Fibroblast of peridontal ligament (primary cell): Measurements from ENCODE around the gene ASTN2.

Source experiments
- DNase-seq: peaks from one replicate; pipeline ENCODE4 v3.0.0-alpha.2; 2010; ENCODE audit errors: extremely low read depth

Gene ASTN2

DNA sequence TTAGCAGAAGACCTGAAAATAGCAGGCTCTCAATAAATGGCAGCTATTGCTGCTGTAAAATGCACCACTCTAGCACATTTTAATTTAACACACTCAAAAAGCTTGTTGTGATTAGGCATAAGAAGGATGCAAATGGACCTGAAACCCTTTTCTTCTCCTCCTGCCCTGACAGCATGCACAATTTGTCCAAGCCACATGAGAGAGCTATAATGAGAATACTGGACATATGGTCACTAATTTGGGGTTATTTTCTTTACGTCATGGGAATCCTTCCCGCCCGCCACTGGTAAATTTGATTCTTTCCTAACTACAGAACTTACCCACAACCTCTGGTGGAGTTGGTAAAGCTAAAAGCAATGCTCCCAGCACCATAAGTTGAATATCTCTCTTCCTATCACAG, 665.7 kb downstream of the ASTN2 start:
- no peak for DNase-seq

DNA sequence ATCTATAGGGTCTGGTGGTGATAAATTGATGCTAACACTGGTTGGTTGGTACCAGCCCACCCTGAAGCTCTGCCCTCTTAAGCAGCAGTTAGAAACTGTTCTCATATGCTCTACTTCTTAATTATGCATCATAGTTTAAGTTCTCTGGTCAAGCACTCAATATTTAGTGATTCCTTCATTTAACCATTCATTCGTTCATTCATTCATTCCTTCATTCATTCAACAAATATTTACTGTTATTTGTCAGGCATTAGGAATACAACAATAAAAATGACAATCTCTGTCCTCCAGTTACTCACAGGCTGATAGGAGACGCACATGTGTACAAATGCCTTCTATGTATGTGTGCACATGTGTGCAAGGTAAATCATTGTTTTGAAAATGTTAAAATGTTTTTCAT, 673.1 kb downstream of the ASTN2 start:
- no peak for DNase-seq

- DNase-seq, result no peak
Measured at GRCh38 chr9:116741086-116741740, 673.6 kb downstream of the ASTN2 start.

DNA sequence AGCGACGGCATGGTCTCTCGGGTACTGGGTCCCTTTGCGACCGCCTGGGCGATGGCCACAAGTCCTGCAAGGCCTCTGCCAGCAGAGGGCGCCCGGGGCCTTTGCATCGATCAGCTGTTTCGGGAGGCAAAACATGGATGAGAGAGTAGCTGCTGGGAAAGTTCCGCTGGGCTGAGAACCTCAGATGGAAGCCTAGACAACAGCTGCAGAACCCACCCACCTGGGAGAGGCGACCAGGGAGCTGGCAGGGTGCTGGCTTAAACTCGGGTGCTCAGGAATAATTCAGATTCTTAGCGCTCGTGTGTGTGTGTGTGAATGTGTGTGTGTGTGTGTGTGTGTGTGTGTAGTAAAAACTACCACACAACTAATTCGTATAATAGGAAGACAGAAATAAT, 677.7 kb downstream of the ASTN2 start:
- DNase-seq, result peak; percentile 64

GRCh38 chr9:116736399-116737151, 678.3 kb downstream of the ASTN2 start:
- no peak for DNase-seq

DNA sequence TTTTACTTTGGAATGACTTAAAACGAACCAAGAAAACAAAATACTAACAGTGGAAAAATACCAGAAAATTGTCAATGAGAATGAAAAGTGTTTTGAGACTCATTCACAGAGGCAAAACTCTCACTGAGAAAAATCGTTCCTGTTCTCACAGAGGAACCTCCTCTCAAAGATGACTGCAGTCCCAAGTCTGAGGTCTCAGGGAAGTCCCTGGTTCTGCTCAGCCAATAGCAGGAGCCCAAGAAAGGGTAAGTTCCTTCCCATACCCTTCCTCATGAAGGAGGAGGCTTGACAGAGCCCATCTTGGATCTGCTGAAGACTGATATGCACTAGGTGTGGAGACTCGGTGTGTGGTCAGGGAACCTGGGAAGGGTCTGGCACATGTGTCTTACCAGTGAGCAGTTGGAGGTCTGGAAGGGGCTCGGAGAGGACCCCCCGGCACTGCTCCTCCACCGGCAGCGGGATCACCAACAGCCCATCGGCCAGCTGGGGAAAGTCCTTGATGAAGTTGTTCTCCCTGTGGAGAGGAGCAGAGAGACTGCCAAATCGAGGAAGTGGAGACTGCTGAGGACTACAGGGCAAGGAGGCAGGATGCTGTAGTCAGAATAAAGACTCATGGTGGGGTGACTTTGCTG, 681.7 kb downstream of the ASTN2 start:
- no peak for DNase-seq

DNA sequence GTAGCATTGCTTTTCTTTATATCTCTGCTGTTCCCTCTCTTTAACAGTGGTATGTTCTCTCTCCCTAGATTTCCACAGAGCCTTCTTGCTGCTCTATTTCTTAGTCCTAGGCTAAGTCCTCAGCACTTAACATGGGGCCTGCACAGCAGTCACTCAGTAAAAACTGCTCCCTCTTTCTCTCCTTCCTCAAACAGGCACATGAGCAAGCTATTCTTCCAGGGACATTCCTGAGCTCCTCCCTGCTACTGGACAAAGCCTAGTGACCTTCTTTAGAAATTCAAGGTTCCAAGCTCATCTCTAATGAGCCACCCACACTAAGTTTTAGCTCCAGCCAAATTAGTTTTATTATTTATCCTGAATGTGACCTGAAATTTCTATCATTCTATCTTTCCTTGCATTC, 688.3 kb downstream of the ASTN2 start:
- no peak for DNase-seq

DNA sequence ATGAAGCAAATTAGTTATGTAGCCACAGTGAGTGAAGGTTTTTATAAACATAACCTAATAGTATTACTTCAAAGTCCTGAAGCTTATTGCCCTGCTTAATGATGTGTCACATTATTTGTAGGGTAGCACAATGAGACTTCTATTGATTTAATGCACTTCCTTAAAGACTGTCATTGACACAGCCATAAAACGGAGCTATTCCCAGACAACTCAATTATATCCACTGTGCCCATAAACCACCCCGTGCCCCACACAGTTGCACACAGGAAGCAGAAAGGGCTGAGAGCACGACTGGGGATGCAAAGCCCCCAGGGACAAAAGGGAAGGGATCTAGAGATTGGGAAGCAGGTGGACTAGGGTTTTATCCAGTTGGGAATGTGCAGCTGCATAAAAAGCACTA, 690.7 kb downstream of the ASTN2 start:
- no peak for DNase-seq

GRCh38 chr9:116721944-116722343, 692.9 kb downstream of the ASTN2 start:
- DNase-seq, result no peak

DNA sequence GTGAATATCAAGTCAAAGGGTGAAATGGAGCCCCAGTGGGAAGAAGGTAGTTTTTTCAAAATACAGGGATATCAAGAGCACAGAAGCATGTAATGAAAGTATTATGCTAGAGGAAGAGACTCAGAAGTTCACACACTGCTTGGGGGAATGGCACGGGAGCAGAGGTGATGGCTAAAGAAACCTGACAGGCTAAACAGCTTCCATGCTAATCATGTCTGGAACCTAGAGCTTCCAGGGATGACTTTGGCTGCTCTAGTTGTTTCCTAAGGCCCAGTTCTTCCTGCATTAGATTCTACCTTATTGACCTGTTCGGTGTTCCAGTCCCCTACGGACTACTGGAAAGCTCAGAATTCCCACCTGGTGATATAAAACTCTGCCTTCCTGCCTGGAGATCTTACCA, 693.4 kb downstream of the ASTN2 start:
- DNase-seq, result no peak

GRCh38 chr9:116720111-116720510, 694.7 kb downstream of the ASTN2 start:
- DNase-seq, result no peak

DNA sequence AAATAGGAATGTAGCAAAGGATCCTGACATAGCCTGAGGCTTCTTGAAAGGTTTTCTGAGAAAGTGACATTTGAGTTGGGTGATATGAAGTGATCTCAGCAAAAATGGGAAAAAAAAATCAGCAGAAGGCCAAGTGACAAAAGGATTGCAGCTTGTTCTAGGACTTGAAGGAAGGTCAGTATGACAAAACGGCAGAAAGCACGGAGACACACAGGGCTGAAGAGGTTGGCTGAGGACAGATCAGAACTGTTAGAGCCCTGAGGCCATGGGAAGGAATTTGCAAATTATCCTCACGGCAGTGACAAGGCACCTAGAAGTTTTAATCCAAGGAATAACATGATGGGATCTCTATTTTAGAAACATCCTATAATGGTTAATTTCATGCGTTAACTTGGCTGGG, 696.7 kb downstream of the ASTN2 start:
- no peak for DNase-seq

DNA sequence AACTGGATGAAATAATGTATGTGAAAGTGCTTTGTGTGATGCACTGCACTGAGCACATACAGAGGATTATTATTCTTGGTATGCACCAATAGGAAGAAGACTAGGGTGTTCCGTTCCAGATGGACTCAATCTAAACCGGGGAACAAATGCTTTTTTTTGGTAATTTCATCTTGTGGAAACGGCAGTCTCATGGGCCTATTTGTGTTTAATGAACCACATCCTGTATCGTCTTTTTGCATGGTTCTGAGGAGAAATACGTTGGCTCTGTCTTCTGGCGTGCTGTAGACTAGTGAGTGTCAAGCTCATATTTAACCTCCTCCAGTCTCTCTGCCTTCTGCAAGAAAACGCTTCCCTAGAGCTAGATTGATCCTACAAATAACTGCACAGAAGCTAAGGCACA, 697.7 kb downstream of the ASTN2 start:
- peak; percentile 44 for DNase-seq

DNA sequence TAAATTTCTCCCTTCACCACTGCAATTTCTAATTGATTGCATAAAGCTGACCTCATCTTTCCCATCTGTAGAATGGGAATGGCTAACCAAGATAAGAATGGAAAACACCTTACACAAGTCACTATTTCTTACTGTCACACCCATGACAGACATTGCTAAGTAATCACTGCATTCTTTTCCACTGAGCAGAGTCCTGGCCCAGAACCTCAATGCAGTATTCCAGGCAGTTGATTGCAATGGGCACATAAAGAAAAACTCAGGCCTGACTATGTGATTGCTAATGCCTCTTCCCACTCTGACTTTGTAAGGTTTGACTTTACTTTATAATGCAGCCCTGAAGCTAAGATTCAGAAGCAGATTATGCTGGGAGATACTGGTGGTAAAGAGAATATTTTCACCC, 698.4 kb downstream of the ASTN2 start:
- DNase-seq, result no peak

GRCh38 chr9:116715751-116716150, 699.1 kb downstream of the ASTN2 start:
- DNase-seq, result no peak

DNA sequence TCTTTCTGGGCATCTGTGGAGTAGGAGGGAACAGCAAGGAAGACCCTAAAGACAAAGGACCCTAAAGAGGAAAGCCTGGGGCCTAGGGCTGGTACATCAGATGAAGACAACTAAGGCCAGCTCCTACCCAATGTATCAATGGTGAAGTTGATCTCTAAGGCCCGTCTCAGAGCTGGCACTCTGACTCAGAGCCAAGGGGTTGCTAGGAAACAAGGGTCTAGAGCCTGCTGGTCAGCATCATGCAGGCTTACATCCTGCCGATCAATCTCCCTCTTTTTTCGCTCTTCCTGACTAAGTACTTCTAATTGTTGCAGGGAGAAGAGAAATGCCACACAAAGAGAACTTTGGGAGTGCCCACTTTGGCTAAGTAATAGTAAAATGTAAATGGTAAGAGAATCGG, 701.6 kb downstream of the ASTN2 start:
- no peak for DNase-seq

DNA sequence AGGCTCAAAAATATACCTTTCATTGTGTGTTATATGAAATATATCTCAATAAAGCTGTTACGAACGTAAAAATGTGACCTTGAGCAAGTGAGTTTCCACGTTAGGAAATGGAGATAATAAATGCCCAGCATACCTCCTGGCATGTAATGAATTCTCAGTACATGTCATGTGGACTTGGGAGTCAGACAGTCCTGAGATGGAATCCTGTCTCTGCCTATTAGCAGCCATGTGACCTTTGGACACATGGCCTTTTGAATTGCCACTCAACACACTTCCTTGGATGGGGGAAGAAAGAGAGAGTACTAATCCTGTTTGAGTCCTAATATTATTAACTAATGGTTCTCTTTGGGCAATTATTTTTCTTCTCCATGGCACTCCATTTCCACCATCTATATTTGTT, 702.1 kb downstream of the ASTN2 start:
- DNase-seq, result no peak

- no peak for DNase-seq
Measured at GRCh38 chr9:116706310-116707290, 708.3 kb downstream of the ASTN2 start.

DNA sequence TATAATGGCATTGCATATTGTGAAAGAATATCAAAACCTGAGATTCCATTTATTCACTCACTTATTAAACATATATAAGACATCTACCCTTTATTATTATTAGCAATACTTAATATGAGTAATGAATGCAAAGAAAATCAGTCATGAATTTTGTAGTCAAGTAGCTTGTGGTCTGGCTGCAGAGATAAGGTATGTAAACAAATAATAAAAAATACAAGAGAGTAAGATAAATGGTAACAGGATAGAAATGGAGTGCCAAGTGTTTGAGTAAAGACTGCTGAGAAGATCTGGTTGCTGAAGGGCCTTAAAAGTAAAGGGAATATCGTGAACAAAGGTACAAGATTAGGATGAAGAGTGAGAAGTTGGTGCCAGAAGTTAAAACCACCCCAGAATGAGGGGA, 709.3 kb downstream of the ASTN2 start:
- no peak for DNase-seq

DNA sequence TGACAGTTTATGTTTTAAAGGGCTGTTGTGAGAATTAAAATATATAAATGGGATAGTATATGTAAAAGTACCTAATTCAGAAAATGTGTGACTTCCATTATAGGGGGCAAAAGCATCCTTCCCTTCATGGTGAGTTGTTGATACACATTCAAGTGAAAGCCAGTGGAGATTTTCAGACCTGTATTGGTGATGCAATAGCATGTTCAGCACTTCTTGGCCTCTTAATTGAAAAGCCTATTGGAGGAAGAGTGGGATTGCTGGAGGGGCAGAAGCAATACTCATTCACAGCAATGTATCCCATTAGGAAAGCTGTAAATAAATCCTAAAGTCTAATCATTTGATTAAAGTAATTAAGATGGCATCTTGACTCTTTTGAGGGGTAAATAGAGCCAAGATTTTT, 710.4 kb downstream of the ASTN2 start:
- DNase-seq, result no peak

DNA sequence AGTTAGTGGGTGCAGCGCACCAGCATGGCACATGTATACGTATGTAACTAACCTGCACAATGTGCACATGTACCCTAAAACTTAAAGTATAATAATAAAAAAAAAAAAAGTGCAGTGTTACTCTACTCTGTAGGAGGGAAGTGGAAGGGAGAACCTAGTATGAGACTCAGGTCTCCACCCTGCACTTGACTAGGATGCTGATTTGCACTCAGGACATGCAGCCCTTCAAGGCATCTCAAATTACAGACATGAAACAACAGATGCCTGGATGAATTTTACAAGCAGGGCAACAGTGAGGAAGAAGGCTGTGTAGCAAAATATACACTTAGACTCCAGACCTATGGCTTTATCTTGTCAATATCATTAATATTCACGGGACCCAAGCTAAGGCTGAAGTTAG, 711.2 kb downstream of the ASTN2 start:
- DNase-seq, result no peak
